Keratinocyte (primary cell): ENCODE results near the gene SMIM3.

Experiments used
- EZH2 ChIP-seq: IDR thresholded peaks from one replicate; pipeline ENCODE4 v1.6.1; 2012; ENCODE audit warnings: inconsistent platforms, mild to moderate bottlenecking, low read length, moderate library complexity
- TF ChIP-seq, protein P1 (sequence below), 3 experiments: IDR thresholded peaks in 1 of 3; conservative IDR thresholded peaks in 1 of 3; optimal IDR thresholded peaks in 1 of 3; 2 replicates in 2 of 3; 3 replicates in 1 of 3; pipeline versions ENCODE3 to v1.5.1; 2011; ENCODE audit warnings: low read length in 3 of 3, mild to moderate bottlenecking in 3 of 3, moderate library complexity in 2 of 3, control low read depth in 1 of 3, inconsistent platforms in 1 of 3; ENCODE audit not compliant: insufficient read depth in 2 of 3; ENCODE audit errors: extremely low read depth in 1 of 3

GRCh38 chr5:150836064-150836463 is 57.5 kb downstream of the SMIM3 start:
- TF ChIP-seq EZH2, result no peak
- TF ChIP-seq, protein P1, sequence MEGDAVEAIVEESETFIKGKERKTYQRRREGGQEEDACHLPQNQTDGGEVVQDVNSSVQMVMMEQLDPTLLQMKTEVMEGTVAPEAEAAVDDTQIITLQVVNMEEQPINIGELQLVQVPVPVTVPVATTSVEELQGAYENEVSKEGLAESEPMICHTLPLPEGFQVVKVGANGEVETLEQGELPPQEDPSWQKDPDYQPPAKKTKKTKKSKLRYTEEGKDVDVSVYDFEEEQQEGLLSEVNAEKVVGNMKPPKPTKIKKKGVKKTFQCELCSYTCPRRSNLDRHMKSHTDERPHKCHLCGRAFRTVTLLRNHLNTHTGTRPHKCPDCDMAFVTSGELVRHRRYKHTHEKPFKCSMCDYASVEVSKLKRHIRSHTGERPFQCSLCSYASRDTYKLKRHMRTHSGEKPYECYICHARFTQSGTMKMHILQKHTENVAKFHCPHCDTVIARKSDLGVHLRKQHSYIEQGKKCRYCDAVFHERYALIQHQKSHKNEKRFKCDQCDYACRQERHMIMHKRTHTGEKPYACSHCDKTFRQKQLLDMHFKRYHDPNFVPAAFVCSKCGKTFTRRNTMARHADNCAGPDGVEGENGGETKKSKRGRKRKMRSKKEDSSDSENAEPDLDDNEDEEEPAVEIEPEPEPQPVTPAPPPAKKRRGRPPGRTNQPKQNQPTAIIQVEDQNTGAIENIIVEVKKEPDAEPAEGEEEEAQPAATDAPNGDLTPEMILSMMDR (optimal IDR thresholded peaks at IDR 0.05 in 1 of 3, IDR thresholded peaks at IDR 0.05 in 1 of 3, conservative IDR thresholded peaks at IDR 0.05 in 1 of 3; ENCODE audit: extremely low read depth in 1 of 3, insufficient read depth in 2 of 3, low read length in 3 of 3), result no peak
